Aorta (tissue), 5 donors: Measurements from ENCODE around the gene ADAMTS17. TPM values are rescaled to one million over a fixed set of nuclear protein-coding genes. Genes with fewer than 3 reads are reported as not detected.
A peak's percentile ranks its signal among the peaks of the same experiment; 100 is the strongest.

Experiments
- ATAC-seq: fragments of 200-7000 bp; cut with Tn5 transposase; one replicate; pipeline ENCODE4 v1.9.1; 2022; ENCODE audit warnings: moderate library complexity; ENCODE audit not compliant: low FRiP score
- DNase-seq, 2 donors: peaks; one replicate each; pipeline ENCODE4 v3.0.0-alpha.2; 2020
- H3K27ac ChIP-seq, 2 donors: one replicate each; pipeline ENCODE4 v1.5.1; 2013; ENCODE audit warnings: low read length in 2 of 2, mild to moderate bottlenecking in 2 of 2, moderate library complexity in 2 of 2, control low read depth in 1 of 2, inconsistent platforms in 1 of 2, low read depth in 1 of 2
- H3K27me3 ChIP-seq, 2 donors: one replicate each; pipeline ENCODE4 v1.6.1; 2013; ENCODE audit warnings: control low read depth in 1 of 2, low read length in 1 of 2, mild to moderate bottlenecking in 1 of 2, moderate library complexity in 1 of 2; ENCODE audit not compliant: insufficient read depth in 2 of 2, control insufficient read depth in 1 of 2
- H3K36me3 ChIP-seq, 2 donors: one replicate each; pipeline ENCODE4 v1.6.1; 2013; ENCODE audit warnings: control low read depth in 1 of 2, low read length in 1 of 2, mild to moderate bottlenecking in 1 of 2; ENCODE audit not compliant: insufficient read depth in 2 of 2, control insufficient read depth in 1 of 2
- H3K4me1 ChIP-seq, 2 donors: one replicate each; pipeline ENCODE4 v1.6.1; 2013; ENCODE audit warnings: low read length in 2 of 2, control low read depth in 1 of 2, mild to moderate bottlenecking in 1 of 2, moderate library complexity in 1 of 2; ENCODE audit not compliant: insufficient read depth in 2 of 2, control insufficient read depth in 1 of 2
- H3K4me3 ChIP-seq, 2 donors: one replicate each; pipeline ENCODE4 v1.5.1; 2013; ENCODE audit warnings: low read length in 2 of 2, control low read depth in 1 of 2, mild to moderate bottlenecking in 1 of 2
- H3K9me3 ChIP-seq: one replicate; pipeline ENCODE4 v1.6.1; 2013; ENCODE audit warnings: mild to moderate bottlenecking, low read length; ENCODE audit not compliant: control insufficient read depth
- WGBS, 2 donors: extraction: QIAGEN DNeasy Blood & Tissue Kit; methylation state at CpG; one replicate each; pipeline ENCODE4 v1.1.7; 2013; 5-methylcytosine and 5-hydroxymethylcytosine counted together
- intact Hi-C, 2 donors: fragments of 100-400 bp; cut with DNase I; formaldehyde crosslinking; loops; one replicate each; pipeline versions ENCODE4 v1.14.2 to v1.15.0; 2022
- polyA plus RNA-seq, 2 donors: library from polyadenylated mRNA; stranded (reverse); fragments of 200-250 nt; gene quantifications; one replicate each; pipeline ENCODE4 v1.2.3, GENCODE V29; 2013
- total RNA-seq, 2 donors: library from RNA; stranded (reverse); fragmentation: NEBNext Ultra II Directional; extraction: Animal tissue kit (Norgen Biotek cat#: 25700); gene quantifications; one replicate each; pipeline ENCODE4 v1.2.1, GENCODE V29; 2021
- donor health status: healthy with polysubstance abuse.
- donor health status: Bipolar disorder and iron deficiency.
- donor health status: DM: no; HTN: no; CAD: no.
- donor health status: DM: no; HTN: no; CAD: no.
- donor health status: DM: yes; HTN: yes; CAD: no.

ADAMTS17 gene
- total and polyA plus RNA-seq, 4 donors = 0.41 to 4.2 (median 1.8) TPM; not detected in 1

- H3K27ac ChIP-seq = no peak overlapping the region
- WGBS, 2 donors = 68 to 78% methylated on average over 13 of the region's 13 CpGs
- H3K36me3 ChIP-seq = no peaks in the 10 kb centered on the region
- H3K4me1 ChIP-seq = no peaks in the 10 kb centered on the region
- ATAC-seq (peak; percentile 36), DNase-seq (no peak)
- no peaks in the 10 kb centered on the region for H3K9me3 ChIP-seq
- intact Hi-C loops = no loop called here
- no peak overlapping the region for H3K4me3 ChIP-seq
- no peaks in the 10 kb centered on the region for H3K27me3 ChIP-seq
Observed at GRCh38 chr15:100215031-100215842, 126.5 kb downstream of the ADAMTS17 start.

- intact Hi-C loops = no loop called here
- WGBS, 2 donors = 44 to 46% methylated on average over 11 of the region's 11 CpGs
- Histone ChIP-seq H3K9me3 (no peaks in the 10 kb centered on the region), H3K4me3 (no peak overlapping the region), H3K36me3 (no peaks in the 10 kb centered on the region), H3K4me1 (no peaks in the 10 kb centered on the region), H3K27me3 (no peaks in the 10 kb centered on the region), H3K27ac (no peak overlapping the region)
- no peak for DNase-seq
- ATAC-seq = no peak
Observed at GRCh38 chr15:100211855-100212850, 129.6 kb downstream of the ADAMTS17 start.

GRCh38 chr15:100210338-100210737 lies 131.4 kb downstream of the ADAMTS17 start:
- ATAC-seq (no peak), DNase-seq (no peak)
- Histone ChIP-seq H3K4me1 (no peaks in the 10 kb centered on the region), H3K27ac (no peak overlapping the region), H3K4me3 (no peak overlapping the region), H3K36me3 (no peaks in the 10 kb centered on the region), H3K27me3 (no peaks in the 10 kb centered on the region), H3K9me3 (no peaks in the 10 kb centered on the region)
- WGBS, 2 donors = 55 to 79% methylated on average over 5 of the region's 5 CpGs
- intact Hi-C loops = no loop called here

- intact Hi-C loops = no loop called here
- Histone ChIP-seq H3K4me1 (no peaks in the 10 kb centered on the region), H3K27me3 (no peaks in the 10 kb centered on the region), H3K27ac (no peak overlapping the region), H3K9me3 (no peaks in the 10 kb centered on the region), H3K36me3 (no peaks in the 10 kb centered on the region), H3K4me3 (no peak overlapping the region)
- 57 to 63% methylated on average over 13 of the region's 13 CpGs for WGBS, 2 donors
- ATAC-seq = no peak
- DNase-seq = no peak
Observed at GRCh38 chr15:100208921-100209603, 132.7 kb downstream of the ADAMTS17 start.

GRCh38 chr15:100207053-100207452 lies 134.7 kb downstream of the ADAMTS17 start:
- Histone ChIP-seq H3K9me3 (no peaks in the 10 kb centered on the region), H3K36me3 (no peaks in the 10 kb centered on the region), H3K27me3 (no peaks in the 10 kb centered on the region), H3K4me3 (no peak overlapping the region), H3K27ac (no peak overlapping the region), H3K4me1 (no peaks in the 10 kb centered on the region)
- WGBS, 2 donors = 40 to 48% methylated on average over 2 of the region's 2 CpGs
- DNase-seq (no peak), ATAC-seq (no peak)
- intact Hi-C loops = no loop called here

- no peak overlapping the region for H3K27ac ChIP-seq
- WGBS, 2 donors = 67 to 79% methylated on average over 7 of the region's 7 CpGs
- H3K9me3 ChIP-seq = no peaks in the 10 kb centered on the region
- DNase-seq = no peak
- H3K4me1 ChIP-seq = no peaks in the 10 kb centered on the region
- H3K36me3 ChIP-seq = no peaks in the 10 kb centered on the region
- H3K4me3 ChIP-seq = no peak overlapping the region
- H3K27me3 ChIP-seq = no peaks in the 10 kb centered on the region
- no peak for ATAC-seq
- intact Hi-C loops = no loop called here
Observed at GRCh38 chr15:100206643-100207042, 135.1 kb downstream of the ADAMTS17 start.

GRCh38 chr15:100205549-100206295 lies 136.1 kb downstream of the ADAMTS17 start:
- ATAC-seq (peak; percentile 19), DNase-seq (no peak)
- WGBS, 2 donors = 76 to 79% methylated on average over 17 of the region's 17 CpGs

GRCh38 chr15:100204771-100205170 lies 137.0 kb downstream of the ADAMTS17 start:
- intact Hi-C loops = no loop called here
- 89% methylated on average over 4 of the region's 4 CpGs for WGBS, 2 donors
- no peaks in the 10 kb centered on the region for H3K4me1 ChIP-seq
- ATAC-seq (no peak), DNase-seq (no peak)
- no peaks in the 10 kb centered on the region for H3K36me3 ChIP-seq
- H3K9me3 ChIP-seq = no peaks in the 10 kb centered on the region
- H3K4me3 ChIP-seq = no peak overlapping the region
- H3K27ac ChIP-seq = no peak overlapping the region
- H3K27me3 ChIP-seq = no peaks in the 10 kb centered on the region

More at GRCh38 chr15:100205549-100206295, 136.1 kb downstream of the ADAMTS17 start:
- Histone ChIP-seq H3K4me3 (no peak overlapping the region), H3K36me3 (no peaks in the 10 kb centered on the region), H3K9me3 (no peaks in the 10 kb centered on the region), H3K27ac (no peak overlapping the region), H3K27me3 (no peaks in the 10 kb centered on the region), H3K4me1 (no peaks in the 10 kb centered on the region)
- intact Hi-C loops = no loop called here
